Loucy (cell line): ENCODE measurements around the gene CHN1.

ENCODE experiments used
- EZH2phosphoT487 ChIP-seq: fragments of 200-600 bp; IDR thresholded peaks from 2 replicates; pipeline ENCODE4 v1.6.1; 2018; ENCODE audit warnings: antibody characterized with exemption, mild to moderate bottlenecking, moderate library complexity, borderline replicate concordance
- TF ChIP-seq, protein P1 (sequence below): fragments of 200-600 bp; sonication (generic); conservative IDR thresholded peaks from 2 replicates; pipeline ENCODE4 v1.5.1; 2014; ENCODE audit warnings: mild to moderate bottlenecking, antibody characterized with exemption, low read length

DNA sequence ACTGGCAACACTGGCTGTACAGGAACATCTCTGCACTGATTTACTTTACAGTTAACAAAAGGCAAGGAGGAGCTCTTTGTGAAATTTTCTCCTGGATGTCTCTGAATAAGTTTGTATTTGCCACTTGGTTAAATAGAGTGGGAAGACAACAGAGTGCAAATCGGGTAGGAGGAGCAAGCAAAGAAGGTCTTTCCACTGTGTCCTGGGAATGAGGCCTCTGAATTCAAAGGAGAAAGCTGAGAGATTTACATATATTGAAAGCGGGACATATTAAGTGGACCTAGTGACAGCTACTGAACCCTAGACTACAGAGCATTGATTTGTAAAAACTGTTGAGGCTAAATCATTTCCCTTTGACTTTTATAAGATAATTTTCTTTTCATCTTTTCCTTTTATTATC is 123.5 kb downstream of the CHN1 start:
- TF ChIP-seq, protein P1, sequence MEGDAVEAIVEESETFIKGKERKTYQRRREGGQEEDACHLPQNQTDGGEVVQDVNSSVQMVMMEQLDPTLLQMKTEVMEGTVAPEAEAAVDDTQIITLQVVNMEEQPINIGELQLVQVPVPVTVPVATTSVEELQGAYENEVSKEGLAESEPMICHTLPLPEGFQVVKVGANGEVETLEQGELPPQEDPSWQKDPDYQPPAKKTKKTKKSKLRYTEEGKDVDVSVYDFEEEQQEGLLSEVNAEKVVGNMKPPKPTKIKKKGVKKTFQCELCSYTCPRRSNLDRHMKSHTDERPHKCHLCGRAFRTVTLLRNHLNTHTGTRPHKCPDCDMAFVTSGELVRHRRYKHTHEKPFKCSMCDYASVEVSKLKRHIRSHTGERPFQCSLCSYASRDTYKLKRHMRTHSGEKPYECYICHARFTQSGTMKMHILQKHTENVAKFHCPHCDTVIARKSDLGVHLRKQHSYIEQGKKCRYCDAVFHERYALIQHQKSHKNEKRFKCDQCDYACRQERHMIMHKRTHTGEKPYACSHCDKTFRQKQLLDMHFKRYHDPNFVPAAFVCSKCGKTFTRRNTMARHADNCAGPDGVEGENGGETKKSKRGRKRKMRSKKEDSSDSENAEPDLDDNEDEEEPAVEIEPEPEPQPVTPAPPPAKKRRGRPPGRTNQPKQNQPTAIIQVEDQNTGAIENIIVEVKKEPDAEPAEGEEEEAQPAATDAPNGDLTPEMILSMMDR: no peak
- TF ChIP-seq EZH2phosphoT487: no peak
